Tibial nerve (tissue), 4 donors: Measurements from ENCODE around the gene TNFRSF13B. TPM values are rescaled to one million over a fixed set of nuclear protein-coding genes. Genes with fewer than 3 reads are reported as not detected.
"Not testable (repeated sequence)": the region's sequence is repeated elsewhere in the genome, so short reads cannot be mapped to it uniquely, and the experiment has no call there.

Experiments used
- DNase-seq, 2 donors: peaks; one replicate each; pipeline ENCODE4 v3.0.0-alpha.2; 2019; ENCODE audit warnings: low spot score in 2 of 2
- H3K27ac ChIP-seq, 4 donors: fragments of 200-600 bp; sonication (generic) in 3 of 4; one replicate each; pipeline ENCODE4 v1.5.1; 2017 to 2019; ENCODE audit warnings: mild to moderate bottlenecking in 1 of 4
- H3K27me3 ChIP-seq, 2 donors: fragments of 200-600 bp; sonication (generic) in 1 of 2; one replicate each; pipeline versions ENCODE4 v1.5.1 to v1.6.0; 2017 to 2019
- H3K36me3 ChIP-seq, 3 donors: fragments of 200-600 bp; sonication (generic); one replicate each; pipeline ENCODE4 v1.5.1; 2018 to 2019
- H3K4me1 ChIP-seq, 4 donors: fragments of 200-600 bp; sonication (generic) in 3 of 4; one replicate each; pipeline ENCODE4 v1.5.1; 2017 to 2019
- H3K4me3 ChIP-seq, 4 donors: fragments of 200-600 bp; sonication (generic) in 3 of 4; one replicate each; pipeline ENCODE4 v1.5.1; 2017 to 2019; ENCODE audit warnings: mild to moderate bottlenecking in 1 of 4, moderate library complexity in 1 of 4
- H3K9me3 ChIP-seq, 4 donors: fragments of 200-600 bp; sonication (generic) in 3 of 4; one replicate each; pipeline ENCODE4 v1.5.1; 2017 to 2019
- EP300 ChIP-seq, 2 donors: sonication (generic); formaldehyde crosslinking; IDR thresholded peaks; one replicate each; pipeline ENCODE4 v1.6.1; 2017; ENCODE audit warnings: antibody characterized with exemption in 2 of 2, mild to moderate bottlenecking in 1 of 2
- POLR2A ChIP-seq, 2 donors: fragments of 450-650 bp; IDR thresholded peaks; one replicate each; pipeline ENCODE4 v1.6.1; 2017; ENCODE audit warnings: antibody characterized with exemption in 2 of 2, mild to moderate bottlenecking in 2 of 2, moderate library complexity in 2 of 2
- WGBS, 2 donors: methylation state at CpG; one replicate each; pipeline ENCODE4 v1.1.5; 2018; 5-methylcytosine and 5-hydroxymethylcytosine counted together
- total RNA-seq, 4 donors: library from RNA; depleted of rRNA; stranded (reverse); fragments of >200 nt; gene quantifications; one replicate each; pipeline ENCODE4 v1.1.0, GENCODE V29; 2016
- TF ChIP-seq, protein P1 (sequence below), 5 experiments: fragments of 200-600 bp in 3 of 5; fragments of 450-650 bp in 2 of 5; sonication (generic) in 3 of 5; IDR thresholded peaks; one replicate each; pipeline ENCODE4 v1.5.1; 2016 to 2019; ENCODE audit warnings: antibody characterized with exemption in 5 of 5, mild to moderate bottlenecking in 3 of 5, moderate library complexity in 2 of 5

TNFRSF13B gene
- total RNA-seq, 4 donors from 2014 or later, result not detected

DNA sequence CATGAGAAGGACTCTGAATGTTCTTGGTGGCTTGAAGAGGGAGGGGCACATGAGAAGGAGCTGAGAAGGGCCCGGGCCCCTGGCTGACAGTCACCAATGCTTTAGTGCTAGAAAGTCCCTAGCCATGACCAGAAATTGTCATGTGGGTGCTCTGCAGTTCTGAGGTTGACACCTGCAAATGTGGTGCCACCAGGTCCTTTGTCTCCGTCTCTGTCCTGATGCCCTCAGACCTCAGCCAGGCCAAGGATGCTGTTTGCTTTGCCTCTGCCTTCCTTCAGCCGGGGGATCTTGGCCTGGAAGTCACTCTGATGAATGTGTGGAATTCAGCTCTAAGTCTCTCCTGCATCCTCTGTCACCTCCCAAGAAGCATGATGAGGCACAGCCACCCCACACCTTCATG, 63.6 kb downstream of the TNFRSF13B start:
- no peaks in the 10 kb centered on the region for H3K27me3 ChIP-seq
- no peak overlapping the region for H3K27ac ChIP-seq
- H3K4me3 ChIP-seq, result no peak overlapping the region
- no peak for DNase-seq
- H3K4me1 ChIP-seq, result no peaks in the 10 kb centered on the region
- no peaks in the 10 kb centered on the region for H3K9me3 ChIP-seq
- no peaks in the 10 kb centered on the region for H3K36me3 ChIP-seq
- TF ChIP-seq POLR2A (IDR thresholded peaks at IDR 0.05), result no peak
- no peak for TF ChIP-seq EP300 (IDR thresholded peaks at IDR 0.05)
- TF ChIP-seq, protein P1, sequence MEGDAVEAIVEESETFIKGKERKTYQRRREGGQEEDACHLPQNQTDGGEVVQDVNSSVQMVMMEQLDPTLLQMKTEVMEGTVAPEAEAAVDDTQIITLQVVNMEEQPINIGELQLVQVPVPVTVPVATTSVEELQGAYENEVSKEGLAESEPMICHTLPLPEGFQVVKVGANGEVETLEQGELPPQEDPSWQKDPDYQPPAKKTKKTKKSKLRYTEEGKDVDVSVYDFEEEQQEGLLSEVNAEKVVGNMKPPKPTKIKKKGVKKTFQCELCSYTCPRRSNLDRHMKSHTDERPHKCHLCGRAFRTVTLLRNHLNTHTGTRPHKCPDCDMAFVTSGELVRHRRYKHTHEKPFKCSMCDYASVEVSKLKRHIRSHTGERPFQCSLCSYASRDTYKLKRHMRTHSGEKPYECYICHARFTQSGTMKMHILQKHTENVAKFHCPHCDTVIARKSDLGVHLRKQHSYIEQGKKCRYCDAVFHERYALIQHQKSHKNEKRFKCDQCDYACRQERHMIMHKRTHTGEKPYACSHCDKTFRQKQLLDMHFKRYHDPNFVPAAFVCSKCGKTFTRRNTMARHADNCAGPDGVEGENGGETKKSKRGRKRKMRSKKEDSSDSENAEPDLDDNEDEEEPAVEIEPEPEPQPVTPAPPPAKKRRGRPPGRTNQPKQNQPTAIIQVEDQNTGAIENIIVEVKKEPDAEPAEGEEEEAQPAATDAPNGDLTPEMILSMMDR (IDR thresholded peaks at IDR 0.05), result no peak
- WGBS, 2 donors, result 82 to 87% methylated on average over 3 of the region's 3 CpGs

DNA sequence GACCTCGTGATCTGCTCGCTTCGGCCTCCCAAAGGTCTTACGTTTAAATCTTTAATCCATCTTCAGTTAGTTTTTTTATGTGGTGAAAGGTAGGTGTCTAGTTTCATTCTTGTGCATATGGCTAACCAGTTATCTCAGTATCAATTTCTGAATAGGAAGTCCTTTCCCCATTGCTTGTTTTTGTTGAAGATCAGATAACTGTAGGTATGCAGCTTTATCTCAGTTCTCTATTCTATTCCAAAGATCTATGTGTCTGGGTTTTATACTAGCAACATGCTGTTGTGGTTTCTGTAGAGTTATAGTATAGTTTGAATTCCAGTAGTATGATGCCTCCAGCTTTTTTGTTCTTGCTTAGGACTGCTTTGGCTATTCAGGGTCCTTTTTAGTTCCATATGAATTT, 65.2 kb downstream of the TNFRSF13B start:
- Histone ChIP-seq H3K9me3 (no peaks in the 10 kb centered on the region), H3K4me3 (no peak overlapping the region), H3K27me3 (no peaks in the 10 kb centered on the region), H3K36me3 (no peaks in the 10 kb centered on the region), H3K4me1 (no peaks in the 10 kb centered on the region), H3K27ac (no peak overlapping the region)
- no peak for DNase-seq
- no peak for TF ChIP-seq EP300 (IDR thresholded peaks at IDR 0.05)
- TF ChIP-seq, protein P1 (IDR thresholded peaks at IDR 0.05), result no peak
- no peak for TF ChIP-seq POLR2A (IDR thresholded peaks at IDR 0.05)
- 79 to 85% methylated on average over 4 of the region's 4 CpGs for WGBS, 2 donors

DNA sequence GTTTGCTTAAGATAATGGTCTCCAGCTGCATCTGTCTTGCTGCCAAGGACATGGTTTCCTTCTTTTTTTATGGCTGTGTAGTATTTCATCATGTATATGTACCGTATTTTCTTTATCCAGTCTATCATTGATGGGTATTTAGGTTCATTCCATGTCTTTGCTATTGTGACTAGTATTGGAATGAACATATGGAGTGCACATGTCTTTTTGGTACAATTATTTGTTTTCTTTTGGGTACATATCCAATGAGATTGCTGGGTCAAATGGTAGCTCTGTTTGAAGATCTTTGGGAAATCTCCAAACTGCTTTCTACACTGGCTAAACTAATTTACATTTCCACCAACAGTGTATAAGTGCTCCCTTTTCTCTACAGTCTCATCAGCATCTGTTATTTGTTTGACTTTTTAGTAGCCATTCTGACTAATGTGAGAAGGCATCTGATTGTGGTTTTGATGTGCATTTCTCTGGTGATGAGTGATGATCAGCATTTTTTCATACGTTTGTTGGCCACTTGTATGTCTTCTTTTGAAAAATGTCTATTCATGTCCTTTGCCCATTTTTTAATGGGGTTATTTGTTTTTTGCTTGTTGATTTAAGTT, 66.2 kb downstream of the TNFRSF13B start:
- no peak for DNase-seq
- H3K4me1 ChIP-seq, result no peaks in the 10 kb centered on the region
- no peak overlapping the region for H3K27ac ChIP-seq
- H3K36me3 ChIP-seq, result no peaks in the 10 kb centered on the region
- WGBS, 2 donors, result 48 to 55% methylated on average over 2 of the region's 2 CpGs
- H3K4me3 ChIP-seq, result no peak overlapping the region
- no peaks in the 10 kb centered on the region for H3K9me3 ChIP-seq
- TF ChIP-seq EP300 (IDR thresholded peaks at IDR 0.05), result no peak
- TF ChIP-seq POLR2A (IDR thresholded peaks at IDR 0.05), result no peak
- TF ChIP-seq, protein P1 (IDR thresholded peaks at IDR 0.05), result no peak
- no peaks in the 10 kb centered on the region for H3K27me3 ChIP-seq

DNA sequence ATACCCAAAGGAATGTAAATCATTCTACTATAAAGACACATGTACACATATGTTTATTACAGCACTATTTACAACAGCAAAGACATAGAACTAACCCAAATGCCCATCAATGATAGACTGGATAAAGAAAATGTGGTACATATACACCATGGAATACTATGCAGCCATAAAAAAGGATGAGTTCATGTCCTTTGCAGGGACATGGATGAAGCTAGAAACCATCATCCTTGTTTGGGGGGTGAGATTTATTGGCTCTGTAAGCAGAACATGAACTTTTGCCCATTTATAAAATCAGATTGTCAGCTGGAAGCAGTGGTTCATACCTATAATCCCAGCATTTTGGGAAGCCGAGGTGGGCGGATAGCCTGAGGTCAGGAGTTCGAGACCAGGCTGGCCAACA, 68.8 kb downstream of the TNFRSF13B start:
- not testable (repeated sequence) for H3K27me3 ChIP-seq, H3K9me3 ChIP-seq, H3K36me3 ChIP-seq, H3K4me3 ChIP-seq, H3K4me1 ChIP-seq, H3K27ac ChIP-seq, DNase-seq
- WGBS, 2 donors, result 85% methylated on average over 3 of the region's 3 CpGs

DNA sequence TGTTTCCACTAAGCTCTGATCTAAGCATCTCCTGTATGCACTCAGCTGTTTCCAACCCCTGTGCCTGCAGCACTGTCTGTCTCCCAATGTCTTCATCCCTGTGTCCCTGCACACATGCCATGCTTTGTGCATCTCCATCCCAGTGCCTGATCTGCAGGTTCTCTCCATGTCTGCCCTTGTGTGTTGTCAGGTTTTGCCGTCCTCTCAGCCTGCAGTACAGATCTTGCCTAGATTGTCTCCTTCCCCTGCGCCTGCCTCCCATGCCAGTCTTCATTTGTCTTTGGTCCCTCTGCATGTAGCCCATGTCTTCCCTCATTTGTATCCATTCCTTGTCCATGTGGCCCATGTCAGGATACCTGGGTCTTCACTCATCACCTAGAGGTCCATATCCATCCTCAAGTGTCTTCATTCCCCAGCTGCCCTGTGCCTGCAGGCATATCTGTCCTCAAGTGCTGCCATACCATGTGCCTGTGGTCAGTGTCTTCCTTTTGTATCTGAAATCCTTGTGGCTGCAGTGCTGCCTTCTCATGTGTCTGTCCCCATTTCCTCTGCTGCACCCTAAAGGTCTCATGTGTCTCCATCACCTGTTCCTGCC, 71.5 kb downstream of the TNFRSF13B start:
- no peak overlapping the region for H3K27ac ChIP-seq
- 88 to 90% methylated on average over 2 of the region's 2 CpGs for WGBS, 2 donors
- no peak for DNase-seq
- no peak overlapping the region for H3K4me3 ChIP-seq
- no peaks in the 10 kb centered on the region for H3K27me3 ChIP-seq
- H3K9me3 ChIP-seq, result no peaks in the 10 kb centered on the region
- TF ChIP-seq EP300 (IDR thresholded peaks at IDR 0.05) (no peak), POLR2A (IDR thresholded peaks at IDR 0.05) (no peak)
- TF ChIP-seq, protein P1 (IDR thresholded peaks at IDR 0.05), result no peak
- no peaks in the 10 kb centered on the region for H3K4me1 ChIP-seq
- H3K36me3 ChIP-seq, result no peaks in the 10 kb centered on the region

DNA sequence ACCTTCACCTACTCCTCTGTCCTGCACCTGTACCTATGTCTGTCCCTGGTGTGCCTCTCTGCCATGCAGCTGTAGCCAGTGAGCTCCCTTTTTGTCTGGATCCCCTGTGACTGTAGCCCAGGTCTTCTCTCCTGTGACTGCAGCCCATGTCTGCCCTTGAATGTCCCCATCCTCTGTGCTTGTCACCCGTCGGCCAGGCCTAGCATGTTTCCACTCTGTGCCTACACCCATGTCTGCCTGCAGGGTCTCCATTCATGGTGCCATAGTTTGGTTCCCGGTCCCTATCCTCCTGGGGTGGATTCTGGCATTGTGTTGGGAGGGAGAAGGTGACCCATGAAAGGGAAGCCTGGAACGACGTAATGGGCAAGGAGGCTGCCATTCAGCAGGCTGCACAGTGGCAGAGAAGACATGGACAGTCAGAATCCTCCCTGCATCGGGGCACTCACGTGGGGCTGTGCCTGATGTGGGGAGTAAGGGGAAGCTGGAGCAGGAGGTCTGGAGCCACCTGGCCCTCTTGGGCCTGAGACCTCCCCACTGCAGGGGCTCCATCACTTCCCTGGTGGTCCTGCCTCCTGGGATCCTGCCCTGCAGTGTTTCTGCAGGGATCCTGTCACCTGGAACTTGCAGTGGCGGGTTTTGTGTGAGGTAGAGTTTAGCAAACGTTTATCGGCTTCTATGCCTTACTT, 74.6 kb downstream of the TNFRSF13B start:
- H3K9me3 ChIP-seq, H3K27me3 ChIP-seq, H3K4me3 ChIP-seq, DNase-seq, H3K27ac ChIP-seq, H3K36me3 ChIP-seq, H3K4me1 ChIP-seq: not testable (repeated sequence)
- WGBS, 2 donors, result 83% methylated on average over 10 of the region's 10 CpGs

DNA sequence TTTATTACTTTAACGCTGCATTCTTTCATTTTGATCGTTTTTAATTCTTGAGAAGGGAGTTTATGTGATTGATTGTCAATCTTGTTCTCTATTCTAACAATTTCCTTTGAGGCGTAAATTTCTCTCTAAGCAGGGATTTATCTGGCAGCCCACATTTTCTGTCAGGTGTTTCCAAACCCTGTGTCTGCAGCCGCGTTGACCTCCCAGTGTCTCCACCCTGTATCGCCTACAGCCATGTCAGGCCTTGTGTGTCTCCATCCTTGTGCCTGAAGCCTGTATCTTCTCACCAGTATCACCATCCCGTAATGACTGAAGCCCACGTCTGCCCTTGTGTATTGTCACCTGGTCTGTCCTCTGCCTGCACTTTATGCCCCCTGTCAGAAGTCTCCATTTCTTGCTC, 75.7 kb downstream of the TNFRSF13B start:
- H3K27ac ChIP-seq, H3K9me3 ChIP-seq, H3K36me3 ChIP-seq, H3K27me3 ChIP-seq, H3K4me1 ChIP-seq, DNase-seq, H3K4me3 ChIP-seq: not testable (repeated sequence)
- WGBS, 2 donors, result 92 to 93% methylated on average over 8 of the region's 8 CpGs

DNA sequence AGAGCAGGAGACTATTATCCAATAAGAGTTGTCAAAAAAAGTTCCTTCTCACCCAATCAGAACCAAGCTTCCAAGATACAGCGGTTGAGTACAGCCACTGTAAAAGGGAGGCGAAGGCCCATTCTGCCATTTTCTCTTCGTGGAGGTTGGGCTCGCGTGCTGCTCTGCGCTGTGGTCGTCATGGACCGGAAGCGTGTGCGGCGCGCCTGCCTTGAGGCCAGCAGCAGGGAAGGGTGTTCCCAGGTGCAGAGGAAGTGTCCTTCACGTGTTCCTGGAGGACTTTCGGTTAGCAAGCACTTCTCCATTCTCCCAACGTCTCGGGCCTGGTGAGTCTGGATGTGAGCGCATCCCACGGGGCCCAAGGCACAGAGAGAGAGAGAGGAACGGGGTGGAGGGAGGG, 78.4 kb downstream of the TNFRSF13B start:
- not testable (repeated sequence) for DNase-seq, H3K36me3 ChIP-seq
- WGBS, 2 donors, result 91 to 92% methylated on average over 19 of the region's 19 CpGs

DNA sequence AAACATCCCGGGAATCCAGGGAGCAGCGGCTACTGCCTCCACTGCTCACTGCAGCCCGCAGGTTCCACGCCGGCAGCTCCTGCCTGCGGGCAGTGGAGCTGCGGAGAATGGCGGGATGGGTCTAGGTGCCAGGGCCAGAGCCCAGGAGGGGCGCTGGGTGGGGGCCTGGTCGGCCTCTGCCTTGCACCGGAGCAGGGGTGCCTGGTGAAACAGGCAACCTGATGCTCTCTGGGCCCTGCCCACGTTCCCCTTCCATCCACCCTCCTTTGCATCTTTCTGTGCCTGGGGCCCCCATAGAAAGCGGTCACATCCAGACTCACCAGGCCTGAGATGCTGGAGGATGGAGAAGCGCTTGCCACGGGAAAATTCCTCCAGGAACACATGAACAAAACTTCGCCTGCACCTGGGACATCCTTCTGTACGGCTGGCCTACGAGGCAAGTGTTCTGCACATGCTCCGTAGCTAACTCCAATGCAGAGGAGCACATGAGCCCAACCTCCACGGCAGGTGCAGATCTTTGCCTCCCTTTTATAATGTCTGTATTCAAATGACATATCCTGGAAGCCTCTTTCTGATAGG, 79.0 kb downstream of the TNFRSF13B start:
- not testable (repeated sequence) for H3K27ac ChIP-seq, H3K36me3 ChIP-seq, H3K9me3 ChIP-seq, DNase-seq, H3K4me1 ChIP-seq, H3K4me3 ChIP-seq, H3K27me3 ChIP-seq
- 92 to 94% methylated on average over 19 to 20 of the region's 20 CpGs for WGBS, 2 donors

More for the DNA sequence above, 78.4 kb downstream of the TNFRSF13B start:
- not testable (repeated sequence) for H3K27ac ChIP-seq, H3K4me3 ChIP-seq, H3K4me1 ChIP-seq, H3K27me3 ChIP-seq, H3K9me3 ChIP-seq
